Panc1 (cell line): ENCODE results near the gene RUNX1.

Source experiments
- POLR2AphosphoS5 ChIP-seq: IDR thresholded peaks from 2 replicates; pipeline ENCODE4 v1.6.1; 2012; ENCODE audit warnings: mild to moderate bottlenecking, low read depth, low read length, moderate library complexity
- SIN3A ChIP-seq: IDR thresholded peaks from 2 replicates; pipeline ENCODE4 v1.6.1; 2012; ENCODE audit warnings: low read depth, mild to moderate bottlenecking, low read length, moderate library complexity, borderline replicate concordance; ENCODE audit not compliant: insufficient read depth
- TCF7L2 ChIP-seq: IDR thresholded peaks from 2 replicates; pipeline ENCODE4 v1.6.1; 2011; ENCODE audit warnings: mild to moderate bottlenecking, low read depth, low read length, inconsistent platforms
- TF ChIP-seq, protein P1 (sequence below): fragments of 450-650 bp; IDR thresholded peaks from 2 replicates; pipeline ENCODE4 v1.5.1; 2017; ENCODE audit warnings: mild to moderate bottlenecking
- TF ChIP-seq, protein P2 (sequence below), 2 experiments: IDR thresholded peaks; 2 replicates each; pipeline ENCODE4 v1.6.1; 2011 to 2012; ENCODE audit warnings: low read depth in 2 of 2, control low read depth in 1 of 2, low read length in 1 of 2, mild to moderate bottlenecking in 1 of 2, moderate library complexity in 1 of 2; ENCODE audit not compliant: insufficient read depth in 1 of 2

DNA sequence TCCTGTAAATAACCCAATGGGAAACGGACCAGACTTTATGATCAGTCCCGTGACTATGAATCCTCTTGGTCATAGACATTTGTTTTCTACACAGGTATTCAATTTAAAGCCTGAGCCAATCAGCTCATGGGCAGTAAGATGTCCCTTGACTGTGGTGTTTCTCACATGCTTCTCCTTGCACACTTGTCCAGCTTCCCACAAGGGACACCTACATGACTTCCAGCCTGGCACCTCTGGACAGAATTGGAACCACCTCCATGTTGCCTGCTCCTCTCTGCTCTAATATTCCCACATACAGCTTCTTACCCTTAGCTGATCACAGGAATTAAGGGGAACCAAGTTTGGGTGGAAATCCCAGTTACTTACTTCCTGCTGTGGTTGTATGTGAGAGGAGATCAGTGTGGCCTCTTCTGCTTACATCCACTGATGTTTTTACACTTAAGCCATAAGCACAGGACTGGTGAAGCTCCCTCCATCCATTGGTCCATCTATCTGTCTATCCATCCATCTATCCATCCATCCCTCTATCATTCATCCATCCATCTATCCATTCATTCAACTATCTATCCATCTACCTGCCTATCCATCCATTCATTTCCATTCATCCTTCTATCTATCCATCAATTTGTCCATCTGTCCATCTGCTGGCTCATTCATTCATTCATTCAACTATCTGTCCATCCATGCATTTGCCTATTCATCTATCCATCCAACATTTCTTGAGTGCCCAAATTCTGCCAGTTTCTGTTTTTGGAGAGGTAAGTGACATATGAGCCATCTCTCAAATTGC is 16.4 kb downstream of the RUNX1 start:
- TF ChIP-seq POLR2AphosphoS5 (no peak), SIN3A (no peak), TCF7L2 (no peak)
- TF ChIP-seq, protein P1, sequence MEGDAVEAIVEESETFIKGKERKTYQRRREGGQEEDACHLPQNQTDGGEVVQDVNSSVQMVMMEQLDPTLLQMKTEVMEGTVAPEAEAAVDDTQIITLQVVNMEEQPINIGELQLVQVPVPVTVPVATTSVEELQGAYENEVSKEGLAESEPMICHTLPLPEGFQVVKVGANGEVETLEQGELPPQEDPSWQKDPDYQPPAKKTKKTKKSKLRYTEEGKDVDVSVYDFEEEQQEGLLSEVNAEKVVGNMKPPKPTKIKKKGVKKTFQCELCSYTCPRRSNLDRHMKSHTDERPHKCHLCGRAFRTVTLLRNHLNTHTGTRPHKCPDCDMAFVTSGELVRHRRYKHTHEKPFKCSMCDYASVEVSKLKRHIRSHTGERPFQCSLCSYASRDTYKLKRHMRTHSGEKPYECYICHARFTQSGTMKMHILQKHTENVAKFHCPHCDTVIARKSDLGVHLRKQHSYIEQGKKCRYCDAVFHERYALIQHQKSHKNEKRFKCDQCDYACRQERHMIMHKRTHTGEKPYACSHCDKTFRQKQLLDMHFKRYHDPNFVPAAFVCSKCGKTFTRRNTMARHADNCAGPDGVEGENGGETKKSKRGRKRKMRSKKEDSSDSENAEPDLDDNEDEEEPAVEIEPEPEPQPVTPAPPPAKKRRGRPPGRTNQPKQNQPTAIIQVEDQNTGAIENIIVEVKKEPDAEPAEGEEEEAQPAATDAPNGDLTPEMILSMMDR = no peak
- TF ChIP-seq, protein P2, sequence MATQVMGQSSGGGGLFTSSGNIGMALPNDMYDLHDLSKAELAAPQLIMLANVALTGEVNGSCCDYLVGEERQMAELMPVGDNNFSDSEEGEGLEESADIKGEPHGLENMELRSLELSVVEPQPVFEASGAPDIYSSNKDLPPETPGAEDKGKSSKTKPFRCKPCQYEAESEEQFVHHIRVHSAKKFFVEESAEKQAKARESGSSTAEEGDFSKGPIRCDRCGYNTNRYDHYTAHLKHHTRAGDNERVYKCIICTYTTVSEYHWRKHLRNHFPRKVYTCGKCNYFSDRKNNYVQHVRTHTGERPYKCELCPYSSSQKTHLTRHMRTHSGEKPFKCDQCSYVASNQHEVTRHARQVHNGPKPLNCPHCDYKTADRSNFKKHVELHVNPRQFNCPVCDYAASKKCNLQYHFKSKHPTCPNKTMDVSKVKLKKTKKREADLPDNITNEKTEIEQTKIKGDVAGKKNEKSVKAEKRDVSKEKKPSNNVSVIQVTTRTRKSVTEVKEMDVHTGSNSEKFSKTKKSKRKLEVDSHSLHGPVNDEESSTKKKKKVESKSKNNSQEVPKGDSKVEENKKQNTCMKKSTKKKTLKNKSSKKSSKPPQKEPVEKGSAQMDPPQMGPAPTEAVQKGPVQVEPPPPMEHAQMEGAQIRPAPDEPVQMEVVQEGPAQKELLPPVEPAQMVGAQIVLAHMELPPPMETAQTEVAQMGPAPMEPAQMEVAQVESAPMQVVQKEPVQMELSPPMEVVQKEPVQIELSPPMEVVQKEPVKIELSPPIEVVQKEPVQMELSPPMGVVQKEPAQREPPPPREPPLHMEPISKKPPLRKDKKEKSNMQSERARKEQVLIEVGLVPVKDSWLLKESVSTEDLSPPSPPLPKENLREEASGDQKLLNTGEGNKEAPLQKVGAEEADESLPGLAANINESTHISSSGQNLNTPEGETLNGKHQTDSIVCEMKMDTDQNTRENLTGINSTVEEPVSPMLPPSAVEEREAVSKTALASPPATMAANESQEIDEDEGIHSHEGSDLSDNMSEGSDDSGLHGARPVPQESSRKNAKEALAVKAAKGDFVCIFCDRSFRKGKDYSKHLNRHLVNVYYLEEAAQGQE (IDR thresholded peaks at IDR 0.05; ENCODE audit: insufficient read depth in 1 of 2, low read depth in 2 of 2, low read length in 1 of 2) = no peak
